OCI-LY1 (cell line): ENCODE results near the gene SQSTM1.

Experiments
- CTCF ChIP-seq: fragments of 200-600 bp; sonication (generic), shearing (Covaris generic); IDR thresholded peaks from 2 replicates; pipeline ENCODE4 v1.5.1; 2017; ENCODE audit warnings: mild to moderate bottlenecking, antibody characterized with exemption, low read length, moderate library complexity, mixed read lengths
- EZH2 ChIP-seq: fragments of 200-600 bp; sonication (generic), shearing (Covaris generic); IDR thresholded peaks from 2 replicates; pipeline ENCODE4 v1.8.0; 2017; ENCODE audit warnings: borderline replicate concordance, mixed run types, mild to moderate bottlenecking, antibody characterized with exemption, low read length, moderate library complexity, mixed read lengths

GRCh38 chr5:179822444-179822990 lies 1.8 kb downstream of the SQSTM1 start:
- TF ChIP-seq CTCF, result no peak
- no peak for TF ChIP-seq EZH2
